Measurements from ENCODE around the gene AFG1L. TPM values are rescaled to one million over a fixed set of nuclear protein-coding genes. Genes with fewer than 3 reads are reported as not detected.

AFG1L gene
- total and polyA plus RNA-seq, 10 donors: 1.8 to 13.0 (median 4.4) TPM

DNA sequence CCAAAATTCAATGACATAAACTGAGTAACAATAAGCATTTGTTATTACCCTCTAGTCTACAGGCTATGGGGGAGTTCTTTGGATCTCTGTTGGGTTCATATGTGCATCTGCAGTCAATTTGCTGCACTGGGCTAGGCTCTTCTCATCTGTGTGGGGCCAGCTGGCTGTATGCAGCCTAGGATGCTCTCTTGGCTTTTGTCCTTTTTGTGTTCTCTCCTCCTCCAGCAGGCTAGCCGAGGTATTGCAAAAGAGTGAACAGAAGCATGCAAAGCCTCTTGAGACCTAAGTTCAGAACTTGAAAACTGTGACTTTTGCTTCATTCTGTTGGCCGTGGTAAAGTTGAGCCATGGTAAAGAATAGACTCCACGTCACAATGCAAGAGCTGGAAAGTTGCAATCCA is 203.0 kb downstream of the AFG1L start:
- TF ChIP-seq, protein P1, sequence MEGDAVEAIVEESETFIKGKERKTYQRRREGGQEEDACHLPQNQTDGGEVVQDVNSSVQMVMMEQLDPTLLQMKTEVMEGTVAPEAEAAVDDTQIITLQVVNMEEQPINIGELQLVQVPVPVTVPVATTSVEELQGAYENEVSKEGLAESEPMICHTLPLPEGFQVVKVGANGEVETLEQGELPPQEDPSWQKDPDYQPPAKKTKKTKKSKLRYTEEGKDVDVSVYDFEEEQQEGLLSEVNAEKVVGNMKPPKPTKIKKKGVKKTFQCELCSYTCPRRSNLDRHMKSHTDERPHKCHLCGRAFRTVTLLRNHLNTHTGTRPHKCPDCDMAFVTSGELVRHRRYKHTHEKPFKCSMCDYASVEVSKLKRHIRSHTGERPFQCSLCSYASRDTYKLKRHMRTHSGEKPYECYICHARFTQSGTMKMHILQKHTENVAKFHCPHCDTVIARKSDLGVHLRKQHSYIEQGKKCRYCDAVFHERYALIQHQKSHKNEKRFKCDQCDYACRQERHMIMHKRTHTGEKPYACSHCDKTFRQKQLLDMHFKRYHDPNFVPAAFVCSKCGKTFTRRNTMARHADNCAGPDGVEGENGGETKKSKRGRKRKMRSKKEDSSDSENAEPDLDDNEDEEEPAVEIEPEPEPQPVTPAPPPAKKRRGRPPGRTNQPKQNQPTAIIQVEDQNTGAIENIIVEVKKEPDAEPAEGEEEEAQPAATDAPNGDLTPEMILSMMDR (IDR thresholded peaks at IDR 0.05 in 8 of 11, conservative IDR thresholded peaks at IDR 0.05 in 3 of 11): peak in 6 of 11 experiments; percentile 8 to 46 (median 20)
- TF ChIP-seq POLR2AphosphoS5 (IDR thresholded peaks at IDR 0.05): no peak
- H3K27me3 ChIP-seq (replicated peaks in 1 of 7): no peaks in the 10 kb centered on the region
- intact Hi-C loops (cut with DNase I; ENCODE audit: low total_unique reads): no loop called here
- H3K4me3 ChIP-seq: no peak overlapping the region
- 64 to 80% (median 68%) methylated on average over 3 of the region's 3 CpGs for WGBS, 5 donors
- H3K9me3 ChIP-seq: no peaks in the 10 kb centered on the region
- no peaks in the 10 kb centered on the region for H3K4me1 ChIP-seq
- peaks cover 0 to 19% (median 0%) of the 10 kb centered on the region in 6 donors for H3K36me3 ChIP-seq
- no peak for DNase-seq
- H3K27ac ChIP-seq: no peak overlapping the region

- peaks cover 0 to 19% (median 0%) of the 10 kb centered on the region in 6 donors for H3K36me3 ChIP-seq
- H3K4me3 ChIP-seq: no peak overlapping the region
- no peak for DNase-seq
- TF ChIP-seq, protein P1 (IDR thresholded peaks at IDR 0.05 in 8 of 11, conservative IDR thresholded peaks at IDR 0.05 in 3 of 11): no peak
- TF ChIP-seq POLR2A (IDR thresholded peaks at IDR 0.05) (no peak), POLR2AphosphoS5 (IDR thresholded peaks at IDR 0.05) (no peak)
- no peaks in the 10 kb centered on the region for H3K27me3 ChIP-seq (replicated peaks in 1 of 7)
- intact Hi-C loops (cut with DNase I; ENCODE audit: low total_unique reads): no loop called here
- no peaks in the 10 kb centered on the region for H3K9me3 ChIP-seq
- no peaks in the 10 kb centered on the region for H3K4me1 ChIP-seq
- WGBS, 5 donors: 87 to 96% (median 92%) methylated on average over 3 of the region's 3 CpGs
- H3K27ac ChIP-seq: no peak overlapping the region
Measured at GRCh38 chr6:108501559-108501958, 206.7 kb downstream of the AFG1L start.

GRCh38 chr6:108502832-108503231 is 208.0 kb downstream of the AFG1L start:
- no peaks in the 10 kb centered on the region for H3K4me1 ChIP-seq
- peaks cover 0 to 19% (median 0%) of the 10 kb centered on the region in 6 donors for H3K36me3 ChIP-seq
- no peaks in the 10 kb centered on the region for H3K9me3 ChIP-seq
- H3K27ac ChIP-seq: no peak overlapping the region
- 37 to 59% (median 47%) methylated on average over 1 of the region's 1 CpG for WGBS, 5 donors
- intact Hi-C loops (cut with DNase I; ENCODE audit: low total_unique reads): no loop called here
- no peak for TF ChIP-seq POLR2A (IDR thresholded peaks at IDR 0.05)
- no peak for TF ChIP-seq POLR2AphosphoS5 (IDR thresholded peaks at IDR 0.05)
- TF ChIP-seq, protein P1 (IDR thresholded peaks at IDR 0.05 in 8 of 11, conservative IDR thresholded peaks at IDR 0.05 in 3 of 11): no peak
- H3K4me3 ChIP-seq: no peak overlapping the region
- no peak for DNase-seq
- no peaks in the 10 kb centered on the region for H3K27me3 ChIP-seq (replicated peaks in 1 of 7)

DNA sequence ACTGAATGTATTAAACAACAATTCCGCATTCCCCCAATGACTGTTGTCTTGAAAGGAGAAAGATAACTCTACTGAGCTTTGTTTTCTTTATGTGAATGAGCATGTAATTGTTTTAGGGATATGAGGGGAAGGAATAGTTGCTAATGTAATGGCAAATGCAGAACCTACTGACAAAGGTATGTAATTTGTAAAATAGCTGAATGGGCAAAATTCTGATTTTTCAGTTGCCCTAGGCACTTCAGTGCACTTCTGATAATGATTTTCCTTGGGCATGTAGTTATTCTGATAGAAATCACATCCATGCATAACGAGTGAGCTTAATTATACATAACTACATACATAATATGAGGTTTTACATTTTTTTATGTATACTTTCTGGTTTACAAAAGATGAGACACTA is 212.5 kb downstream of the AFG1L start:
- WGBS, 5 donors: 87 to 94% (median 92%) methylated on average over 2 of the region's 2 CpGs

More for the DNA sequence above, 212.5 kb downstream of the AFG1L start:
- intact Hi-C loops (cut with DNase I; ENCODE audit: low total_unique reads): no loop called here
- H3K27ac ChIP-seq: no peak overlapping the region
- no peak overlapping the region for H3K4me3 ChIP-seq
- peaks cover 0 to 22% (median 0%) of the 10 kb centered on the region in 6 donors for H3K36me3 ChIP-seq
- TF ChIP-seq POLR2AphosphoS5 (IDR thresholded peaks at IDR 0.05) (no peak), POLR2A (IDR thresholded peaks at IDR 0.05) (no peak)
- TF ChIP-seq, protein P1 (IDR thresholded peaks at IDR 0.05 in 8 of 11, conservative IDR thresholded peaks at IDR 0.05 in 3 of 11): no peak
- no peaks in the 10 kb centered on the region for H3K4me1 ChIP-seq
- no peaks in the 10 kb centered on the region for H3K27me3 ChIP-seq (replicated peaks in 1 of 7)
- H3K9me3 ChIP-seq: no peaks in the 10 kb centered on the region
- no peak for DNase-seq

All from spleen (tissue), 11 donors.